NCI-H460 (cell line): ENCODE results near the gene KAZN. TPM values are rescaled to one million over a fixed set of nuclear protein-coding genes. Genes with fewer than 3 reads are reported as not detected.

Experiments
- DNase-seq: peaks from one replicate; pipeline ENCODE4 v3.0.0-alpha.2; 2016; ENCODE audit warnings: low read depth; ENCODE audit errors: extremely low read depth
- total RNA-seq: library from RNA; depleted of rRNA; stranded (reverse); fragments of >200 nt; shearing (Covaris generic); gene quantifications from 2 replicates; pipeline ENCODE4 v1.2.3, GENCODE V29; 2014

KAZN gene
- total RNA-seq, 1 experiment from 2014 or later, result 1.9 TPM

- no peak for DNase-seq
These were observed 139.1 kb downstream of the KAZN start for GRCh38 chr1:14737561-14738094.

GRCh38 chr1:14738235-14738634 lies 139.8 kb downstream of the KAZN start:
- DNase-seq, result no peak

GRCh38 chr1:14738647-14739046 lies 140.2 kb downstream of the KAZN start:
- DNase-seq, result no peak

- no peak for DNase-seq
These were observed 140.8 kb downstream of the KAZN start for GRCh38 chr1:14739082-14739832.

GRCh38 chr1:14740016-14740415 lies 141.5 kb downstream of the KAZN start:
- no peak for DNase-seq

- no peak for DNase-seq
These were observed 142.6 kb downstream of the KAZN start for GRCh38 chr1:14741082-14741481.

GRCh38 chr1:14741532-14741931 lies 143.0 kb downstream of the KAZN start:
- DNase-seq, result no peak

GRCh38 chr1:14742181-14742980 lies 143.9 kb downstream of the KAZN start:
- DNase-seq, result peak; percentile 95

- DNase-seq, result no peak
These were observed 144.9 kb downstream of the KAZN start for GRCh38 chr1:14743368-14743767.

- no peak for DNase-seq
These were observed 146.7 kb downstream of the KAZN start for GRCh38 chr1:14745001-14745720.

- DNase-seq, result no peak
These were observed 147.3 kb downstream of the KAZN start for GRCh38 chr1:14745789-14746188.

GRCh38 chr1:14746393-14746792 lies 147.9 kb downstream of the KAZN start:
- DNase-seq, result no peak

- no peak for DNase-seq
These were observed 149.7 kb downstream of the KAZN start for GRCh38 chr1:14748151-14748550.

GRCh38 chr1:14748977-14749376 lies 150.5 kb downstream of the KAZN start:
- no peak for DNase-seq

- DNase-seq, result no peak
These were observed 152.0 kb downstream of the KAZN start for GRCh38 chr1:14750490-14750889.

GRCh38 chr1:14755518-14756252 lies 157.2 kb downstream of the KAZN start:
- no peak for DNase-seq

GRCh38 chr1:14756589-14757285 lies 158.3 kb downstream of the KAZN start:
- no peak for DNase-seq

GRCh38 chr1:14757286-14757625 lies 158.8 kb downstream of the KAZN start:
- no peak for DNase-seq

- no peak for DNase-seq
These were observed 160.7 kb downstream of the KAZN start for GRCh38 chr1:14759042-14759818.
